A673 (cell line): ENCODE measurements around the gene PRAC1. TPM values are rescaled to one million over a fixed set of nuclear protein-coding genes. Genes with fewer than 3 reads are reported as not detected.

Experiments
- BruUV-seq: library from RNA; stranded (reverse); fragments of 400-500 nt; replicated peaks from 2 replicates; lab custom pipeline; 2021; lab: Mats Ljungman, UMichigan
- CTCF ChIA-PET: fragments of 300-600 bp; sonication (Branson Sonifier 250); formaldehyde crosslinking; loops from one replicate; lab custom pipeline; 2022; ENCODE audit warnings: antibody characterized with exemption; lab: Charles Lee
- POLR2A ChIA-PET: fragments of 300-600 bp; sonication (Branson Sonifier 250); formaldehyde crosslinking; loops from one replicate; lab custom pipeline; 2022; ENCODE audit warnings: antibody characterized with exemption; ENCODE audit not compliant: low non-redundant PET; lab: Charles Lee
- DNase-seq: peaks from one replicate; pipeline ENCODE4 v3.0.0-alpha.2; 2015; ENCODE audit warnings: low spot score
- H3K27ac ChIP-seq: fragments of 200-600 bp; sonication (generic); 2 replicates; pipeline ENCODE4 v1.5.1; 2016; ENCODE audit warnings: mixed run types, low read depth, mild to moderate bottlenecking, mixed read lengths, antibody characterized with exemption, low read length; ENCODE audit not compliant: poor library complexity, severe bottlenecking
- H3K27me3 ChIP-seq: fragments of 200-600 bp; sonication (generic); replicated peaks from 2 replicates; pipeline ENCODE4 v1.6.1; 2017; ENCODE audit warnings: mixed run types, low read depth, mild to moderate bottlenecking, mixed read lengths, antibody characterized with exemption, low read length; ENCODE audit not compliant: insufficient read depth, poor library complexity
- H3K36me3 ChIP-seq: fragments of 200-600 bp; sonication (generic); 2 replicates; pipeline ENCODE4 v1.6.1; 2016; ENCODE audit warnings: mixed run types, mild to moderate bottlenecking, mixed read lengths, antibody characterized with exemption, low read length; ENCODE audit not compliant: insufficient read depth, poor library complexity, severe bottlenecking
- H3K4me1 ChIP-seq: fragments of 200-600 bp; sonication (generic); 2 replicates; pipeline ENCODE4 v1.6.1; 2017; ENCODE audit warnings: mixed run types, mild to moderate bottlenecking, mixed read lengths, antibody characterized with exemption, low read length; ENCODE audit not compliant: insufficient read depth, poor library complexity, severe bottlenecking
- H3K4me3 ChIP-seq: fragments of 200-600 bp; sonication (generic); 2 replicates; pipeline ENCODE4 v1.5.1; 2016; ENCODE audit warnings: low read depth, mixed run types, mild to moderate bottlenecking, mixed read lengths, low read length; ENCODE audit not compliant: poor library complexity, severe bottlenecking
- H3K9me3 ChIP-seq: fragments of 200-600 bp; sonication (generic); 2 replicates; pipeline ENCODE4 v1.6.1; 2016; ENCODE audit warnings: mixed run types, low read depth, mild to moderate bottlenecking, mixed read lengths, antibody characterized with exemption, low read length; ENCODE audit not compliant: poor library complexity, severe bottlenecking
- CTCF ChIP-seq: fragments of 300-800, 200-600 bp; sonication (generic); conservative IDR thresholded peaks from 2 replicates; pipeline ENCODE4 v1.5.1; 2017; ENCODE audit warnings: low read depth, mild to moderate bottlenecking, antibody characterized with exemption, low read length, moderate library complexity, mixed read lengths
- EZH2 ChIP-seq: fragments of 200-600 bp; sonication (generic); IDR thresholded peaks from 2 replicates; pipeline ENCODE4 v1.6.1; 2017; ENCODE audit warnings: borderline replicate concordance, low read depth, mild to moderate bottlenecking, mixed read lengths, antibody characterized with exemption, low read length; ENCODE audit not compliant: poor library complexity, severe bottlenecking
- intact Hi-C: fragments of 100-400 bp; cut with micrococcal nuclease; formaldehyde crosslinking; loops from one replicate; pipeline ENCODE4 v1.10.0; 2022; ENCODE audit not compliant: unreplicated experiment
- total RNA-seq: library from RNA; stranded (reverse); gene quantifications from 2 replicates; pipeline ENCODE4 v1.2.3, GENCODE V29; 2021

PRAC1 gene
- total RNA-seq, 1 experiment from 2014 or later: 78.3 TPM

GRCh38 chr17:48740537-48740936 lies 18.2 kb upstream of the PRAC1 start:
- Histone ChIP-seq H3K4me1 (no peaks in the 10 kb centered on the region), H3K9me3 (no peaks in the 10 kb centered on the region), H3K27me3 (no peaks in the 10 kb centered on the region), H3K4me3 (no peak overlapping the region), H3K36me3 (no peaks in the 10 kb centered on the region), H3K27ac (no peak overlapping the region)
- no peak for DNase-seq
- TF ChIP-seq EZH2 (no peak), CTCF (no peak)
- ChIA-PET CTCF (no interaction called here), POLR2A (interaction anchor here (0.6 kb wide), 1 partner anchor 249 kb away, joined by 6 read pairs; no protein-coding TSS in a partner anchor)
- BruUV-seq: no TSS peak
- intact Hi-C loops: no loop called here

- TF ChIP-seq CTCF (no peak), EZH2 (no peak)
- no peaks in the 10 kb centered on the region for H3K4me1 ChIP-seq
- POLR2A ChIA-PET: no interaction called here
- no peak overlapping the region for H3K27ac ChIP-seq
- CTCF ChIA-PET: interaction anchor here (0.6 kb wide), 1 partner anchor 1122 kb away, joined by 3 read pairs; no protein-coding TSS in a partner anchor
- H3K4me3 ChIP-seq: no peak overlapping the region
- no TSS peak for BruUV-seq
- no peak for DNase-seq
- no peaks in the 10 kb centered on the region for H3K36me3 ChIP-seq
- no peaks in the 10 kb centered on the region for H3K9me3 ChIP-seq
- intact Hi-C loops: no loop called here
- H3K27me3 ChIP-seq: no peaks in the 10 kb centered on the region
These were observed 16.6 kb upstream of the PRAC1 start for GRCh38 chr17:48738803-48739526.

GRCh38 chr17:48738424-48738802 lies 16.1 kb upstream of the PRAC1 start:
- no peak overlapping the region for H3K27ac ChIP-seq
- TF ChIP-seq EZH2 (no peak), CTCF (no peak)
- CTCF ChIA-PET: interaction anchor here (0.6 kb wide), 1 partner anchor 1122 kb away, joined by 3 read pairs; no protein-coding TSS in a partner anchor
- no peaks in the 10 kb centered on the region for H3K4me1 ChIP-seq
- no TSS peak for BruUV-seq
- H3K27me3 ChIP-seq: no peaks in the 10 kb centered on the region
- no peak for DNase-seq
- intact Hi-C loops: no loop called here
- no peak overlapping the region for H3K4me3 ChIP-seq
- no peaks in the 10 kb centered on the region for H3K9me3 ChIP-seq
- POLR2A ChIA-PET: no interaction called here
- no peaks in the 10 kb centered on the region for H3K36me3 ChIP-seq
